Measurements from ENCODE around the gene RACK1. TPM values are rescaled to one million over a fixed set of nuclear protein-coding genes. Genes with fewer than 3 reads are reported as not detected.
A peak's percentile ranks its signal among the peaks of the same experiment; 100 is the strongest.

Gene RACK1
- total and polyA plus RNA-seq, 2 of the 13 experiments (the other 11 are each of a cell fraction or from before 2014, with no cell fraction given), result 2,514 to 6,141 TPM

GRCh38 chr5:181241393-181241975 lies 2.2 kb downstream of the RACK1 start (continued):
- TF ChIP-seq, protein P1, sequence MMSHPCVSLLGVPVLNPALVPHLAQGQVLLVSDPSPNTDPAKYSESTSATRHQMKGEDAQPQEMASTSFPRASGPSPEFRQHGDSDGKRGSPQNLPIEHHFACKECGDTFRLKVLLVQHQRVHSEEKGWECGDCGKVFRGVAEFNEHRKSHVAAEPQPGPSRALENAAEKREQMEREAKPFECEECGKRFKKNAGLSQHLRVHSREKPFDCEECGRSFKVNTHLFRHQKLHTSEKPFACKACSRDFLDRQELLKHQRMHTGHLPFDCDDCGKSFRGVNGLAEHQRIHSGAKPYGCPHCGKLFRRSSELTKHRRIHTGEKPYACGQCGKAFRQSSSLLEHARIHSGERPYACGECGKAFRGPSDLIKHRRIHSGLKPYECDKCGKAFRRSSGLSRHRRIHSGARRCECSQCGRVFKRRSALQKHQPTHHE (CRISPR knock-in tag; IDR thresholded peaks at IDR 0.05; ENCODE audit: borderline replicate concordance), result no peak
- TF ChIP-seq HMG20A (CRISPR knock-in tag; IDR thresholded peaks at IDR 0.05; ENCODE audit: borderline replicate concordance) (no peak), ZNF530 (CRISPR knock-in tag; IDR thresholded peaks at IDR 0.05; ENCODE audit: low read depth) (no peak), PPARG (CRISPR knock-in tag; conservative IDR thresholded peaks at IDR 0.05) (no peak), MATR3 (CRISPR knock-in tag; IDR thresholded peaks at IDR 0.05) (no peak), ARNT2 (CRISPR knock-in tag; IDR thresholded peaks at IDR 0.05; ENCODE audit: low read depth) (no peak), MYNN (CRISPR knock-in tag; IDR thresholded peaks at IDR 0.05; ENCODE audit: low read depth) (no peak), KDM2A (CRISPR knock-in tag; IDR thresholded peaks at IDR 0.05; ENCODE audit: borderline replicate concordance, low read depth) (0 out of 2 replicates have a peak, but pooled peaks have one; percentile 27), CREBL2 (CRISPR knock-in tag; IDR thresholded peaks at IDR 0.05; ENCODE audit: borderline replicate concordance) (no peak), HOXD1 (CRISPR knock-in tag; IDR thresholded peaks at IDR 0.05) (no peak), ZNF460 (CRISPR knock-in tag; IDR thresholded peaks at IDR 0.05; ENCODE audit: borderline replicate concordance) (no peak), ZNF891 (CRISPR knock-in tag; IDR thresholded peaks at IDR 0.05) (no peak), HDAC1 (CRISPR knock-in tag; IDR thresholded peaks at IDR 0.05) (peak; percentile 13; the same call in 1 of the 2 replicates), RNF219 (CRISPR knock-in tag; IDR thresholded peaks at IDR 0.05) (no peak)
- TF ChIP-seq, protein P2, sequence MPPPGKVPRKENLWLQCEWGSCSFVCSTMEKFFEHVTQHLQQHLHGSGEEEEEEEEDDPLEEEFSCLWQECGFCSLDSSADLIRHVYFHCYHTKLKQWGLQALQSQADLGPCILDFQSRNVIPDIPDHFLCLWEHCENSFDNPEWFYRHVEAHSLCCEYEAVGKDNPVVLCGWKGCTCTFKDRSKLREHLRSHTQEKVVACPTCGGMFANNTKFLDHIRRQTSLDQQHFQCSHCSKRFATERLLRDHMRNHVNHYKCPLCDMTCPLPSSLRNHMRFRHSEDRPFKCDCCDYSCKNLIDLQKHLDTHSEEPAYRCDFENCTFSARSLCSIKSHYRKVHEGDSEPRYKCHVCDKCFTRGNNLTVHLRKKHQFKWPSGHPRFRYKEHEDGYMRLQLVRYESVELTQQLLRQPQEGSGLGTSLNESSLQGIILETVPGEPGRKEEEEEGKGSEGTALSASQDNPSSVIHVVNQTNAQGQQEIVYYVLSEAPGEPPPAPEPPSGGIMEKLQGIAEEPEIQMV (CRISPR knock-in tag; IDR thresholded peaks at IDR 0.05; ENCODE audit: low read depth), result no peak
- TF ChIP-seq, protein P3, sequence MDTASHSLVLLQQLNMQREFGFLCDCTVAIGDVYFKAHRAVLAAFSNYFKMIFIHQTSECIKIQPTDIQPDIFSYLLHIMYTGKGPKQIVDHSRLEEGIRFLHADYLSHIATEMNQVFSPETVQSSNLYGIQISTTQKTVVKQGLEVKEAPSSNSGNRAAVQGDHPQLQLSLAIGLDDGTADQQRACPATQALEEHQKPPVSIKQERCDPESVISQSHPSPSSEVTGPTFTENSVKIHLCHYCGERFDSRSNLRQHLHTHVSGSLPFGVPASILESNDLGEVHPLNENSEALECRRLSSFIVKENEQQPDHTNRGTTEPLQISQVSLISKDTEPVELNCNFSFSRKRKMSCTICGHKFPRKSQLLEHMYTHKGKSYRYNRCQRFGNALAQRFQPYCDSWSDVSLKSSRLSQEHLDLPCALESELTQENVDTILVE (CRISPR knock-in tag; IDR thresholded peaks at IDR 0.05), result no peak
- TF ChIP-seq, protein P4, sequence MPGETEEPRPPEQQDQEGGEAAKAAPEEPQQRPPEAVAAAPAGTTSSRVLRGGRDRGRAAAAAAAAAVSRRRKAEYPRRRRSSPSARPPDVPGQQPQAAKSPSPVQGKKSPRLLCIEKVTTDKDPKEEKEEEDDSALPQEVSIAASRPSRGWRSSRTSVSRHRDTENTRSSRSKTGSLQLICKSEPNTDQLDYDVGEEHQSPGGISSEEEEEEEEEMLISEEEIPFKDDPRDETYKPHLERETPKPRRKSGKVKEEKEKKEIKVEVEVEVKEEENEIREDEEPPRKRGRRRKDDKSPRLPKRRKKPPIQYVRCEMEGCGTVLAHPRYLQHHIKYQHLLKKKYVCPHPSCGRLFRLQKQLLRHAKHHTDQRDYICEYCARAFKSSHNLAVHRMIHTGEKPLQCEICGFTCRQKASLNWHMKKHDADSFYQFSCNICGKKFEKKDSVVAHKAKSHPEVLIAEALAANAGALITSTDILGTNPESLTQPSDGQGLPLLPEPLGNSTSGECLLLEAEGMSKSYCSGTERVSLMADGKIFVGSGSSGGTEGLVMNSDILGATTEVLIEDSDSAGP (CRISPR knock-in tag; IDR thresholded peaks at IDR 0.05; ENCODE audit: borderline replicate concordance), result no peak
- TF ChIP-seq, protein P5, sequence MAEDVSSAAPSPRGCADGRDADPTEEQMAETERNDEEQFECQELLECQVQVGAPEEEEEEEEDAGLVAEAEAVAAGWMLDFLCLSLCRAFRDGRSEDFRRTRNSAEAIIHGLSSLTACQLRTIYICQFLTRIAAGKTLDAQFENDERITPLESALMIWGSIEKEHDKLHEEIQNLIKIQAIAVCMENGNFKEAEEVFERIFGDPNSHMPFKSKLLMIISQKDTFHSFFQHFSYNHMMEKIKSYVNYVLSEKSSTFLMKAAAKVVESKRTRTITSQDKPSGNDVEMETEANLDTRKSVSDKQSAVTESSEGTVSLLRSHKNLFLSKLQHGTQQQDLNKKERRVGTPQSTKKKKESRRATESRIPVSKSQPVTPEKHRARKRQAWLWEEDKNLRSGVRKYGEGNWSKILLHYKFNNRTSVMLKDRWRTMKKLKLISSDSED (CRISPR knock-in tag; IDR thresholded peaks at IDR 0.05), result no peak

Measured in HepG2 (cell line).